HepG2 (cell line): ENCODE results near the gene ELANE.
"Not testable (repeated sequence)": the region's sequence is repeated elsewhere in the genome, so short reads cannot be mapped to it uniquely, and the experiment has no call there.

Source experiments
- RBM39 ChIP-seq: fragments of 200-400 bp; formaldehyde crosslinking; IDR thresholded peaks from one replicate; pipeline ENCODE4 v1.6.1; 2018; ENCODE audit warnings: antibody characterized with exemption, mild to moderate bottlenecking, low read depth, low read length; ENCODE audit not compliant: poor library complexity, severe bottlenecking
- REPIN1 ChIP-seq: sonication (generic); formaldehyde crosslinking; IDR thresholded peaks from 2 replicates; pipeline ENCODE4 v1.8.0; 2022; ENCODE audit warnings: missing genetic modification reagents, low read depth, mild to moderate bottlenecking, borderline replicate concordance

- not testable (repeated sequence) for TF ChIP-seq RBM39; REPIN1 (CRISPR knock-in tag)
Observed at GRCh38 chr19:891421-892200, 39.5 kb downstream of the ELANE start.
